MM.1S (cell line): Measurements from ENCODE around the gene NELL2.

Experiments
- DNase-seq: peaks from one replicate; pipeline ENCODE4 v3.0.0-alpha.2; 2015
- H2AFZ ChIP-seq: fragments of 300-600 bp; sonication (generic); 2 replicates; pipeline ENCODE4 v1.6.0; 2016; ENCODE audit warnings: antibody characterized with exemption, low read length
- H3F3A ChIP-seq: fragments of 300-600 bp; sonication (generic); 2 replicates; pipeline ENCODE4 v1.6.1; 2016; ENCODE audit warnings: mild to moderate bottlenecking, antibody characterized with exemption, low read length, moderate library complexity, mixed read lengths; ENCODE audit not compliant: insufficient read depth
- H3K27ac ChIP-seq: fragments of 300-600 bp; sonication (generic); 2 replicates; pipeline ENCODE4 v1.5.1; 2016; ENCODE audit warnings: mild to moderate bottlenecking, low read length
- H3K27me3 ChIP-seq: fragments of 300-600 bp; sonication (generic); replicated peaks from 2 replicates; pipeline ENCODE4 v1.6.0; 2016; ENCODE audit warnings: low read length; ENCODE audit not compliant: insufficient read depth
- H3K36me3 ChIP-seq: fragments of 300-600 bp; sonication (generic); replicated peaks from 2 replicates; pipeline ENCODE4 v1.6.1; 2016; ENCODE audit warnings: mild to moderate bottlenecking, low read length, mixed read lengths; ENCODE audit not compliant: insufficient read depth
- H3K4me1 ChIP-seq: fragments of 300-600 bp; sonication (generic); 2 replicates; pipeline ENCODE4 v1.6.1; 2016; ENCODE audit warnings: low read length, mixed read lengths
- H3K4me2 ChIP-seq: fragments of 300-600 bp; sonication (generic); 2 replicates; pipeline ENCODE4 v1.6.0; 2016; ENCODE audit warnings: low read depth, low read length
- H3K4me3 ChIP-seq: fragments of 300-600 bp; sonication (generic); 2 replicates; pipeline ENCODE4 v1.5.1; 2016; ENCODE audit warnings: low read length, mixed read lengths
- H3K79me2 ChIP-seq: fragments of 300-600 bp; sonication (generic); 2 replicates; pipeline ENCODE4 v1.6.1; 2016; ENCODE audit warnings: mixed run types, low read length, mixed read lengths
- H3K9ac ChIP-seq: fragments of 300-600 bp; sonication (generic); 2 replicates; pipeline ENCODE4 v1.6.1; 2016; ENCODE audit warnings: low read length, mixed read lengths
- H3K9me2 ChIP-seq: fragments of 300-600 bp; sonication (generic); replicated peaks from 2 replicates; pipeline ENCODE4 v1.6.1; 2016; ENCODE audit warnings: mild to moderate bottlenecking, low read length, mixed read lengths; ENCODE audit not compliant: insufficient read depth
- H3K9me3 ChIP-seq: fragments of 300-600 bp; sonication (generic); replicated peaks from 2 replicates; pipeline ENCODE4 v1.6.1; 2016; ENCODE audit warnings: mild to moderate bottlenecking, low read length, mixed read lengths; ENCODE audit not compliant: insufficient read depth
- H4K20me1 ChIP-seq: fragments of 300-600 bp; sonication (generic); 2 replicates; pipeline ENCODE4 v1.6.1; 2016; ENCODE audit warnings: mild to moderate bottlenecking, low read length, moderate library complexity, mixed read lengths; ENCODE audit not compliant: insufficient read depth
- EZH2 ChIP-seq: fragments of 300-600 bp; sonication (generic); optimal IDR thresholded peaks from 2 replicates; pipeline ENCODE3; 2017; ENCODE audit warnings: low read depth, mild to moderate bottlenecking, antibody characterized with exemption, low read length, mixed read lengths
- EZH2phosphoT487 ChIP-seq: fragments of 300-600 bp; sonication (generic); IDR thresholded peaks from 2 replicates; pipeline ENCODE4 v1.6.1; 2018; ENCODE audit warnings: antibody characterized with exemption, low read length
- TF ChIP-seq, protein P1 (sequence below): fragments of 300-600 bp; sonication (generic); IDR thresholded peaks from 2 replicates; pipeline ENCODE4 v1.5.1; 2016; ENCODE audit warnings: antibody characterized with exemption, low read length, mixed read lengths

Gene NELL2

DNA sequence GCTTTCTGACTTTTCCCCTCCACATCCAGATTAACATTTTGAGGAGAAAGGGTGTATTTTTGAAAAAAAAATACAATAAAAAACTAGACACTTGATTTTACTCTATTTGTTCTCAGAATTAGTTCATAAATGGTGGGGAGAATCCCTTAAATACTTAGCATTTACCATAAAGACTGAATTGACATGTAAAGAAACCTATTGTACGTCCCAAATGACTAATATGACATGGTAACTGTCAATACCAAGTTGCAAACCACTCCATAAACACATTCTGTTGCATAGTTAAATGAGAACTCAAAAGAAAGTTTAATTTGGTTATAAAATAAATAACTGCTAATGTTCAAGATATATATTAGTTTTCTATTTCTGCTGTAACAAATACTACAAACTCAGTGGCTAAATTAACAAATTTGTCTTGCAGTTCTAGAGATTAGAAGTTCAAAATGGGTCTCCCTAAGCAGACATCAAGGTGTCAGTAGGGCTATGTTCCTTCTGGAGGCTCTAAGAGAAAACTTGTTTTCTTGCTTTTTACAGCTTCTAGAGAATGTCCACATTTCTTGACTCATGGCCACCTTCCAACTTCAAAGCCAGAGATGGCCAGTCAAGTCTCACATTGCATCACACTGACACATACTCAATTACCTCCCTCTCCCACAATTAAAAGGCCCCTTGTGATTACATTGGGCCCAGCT is 16.0 kb downstream of the NELL2 start:
- TF ChIP-seq, protein P1, sequence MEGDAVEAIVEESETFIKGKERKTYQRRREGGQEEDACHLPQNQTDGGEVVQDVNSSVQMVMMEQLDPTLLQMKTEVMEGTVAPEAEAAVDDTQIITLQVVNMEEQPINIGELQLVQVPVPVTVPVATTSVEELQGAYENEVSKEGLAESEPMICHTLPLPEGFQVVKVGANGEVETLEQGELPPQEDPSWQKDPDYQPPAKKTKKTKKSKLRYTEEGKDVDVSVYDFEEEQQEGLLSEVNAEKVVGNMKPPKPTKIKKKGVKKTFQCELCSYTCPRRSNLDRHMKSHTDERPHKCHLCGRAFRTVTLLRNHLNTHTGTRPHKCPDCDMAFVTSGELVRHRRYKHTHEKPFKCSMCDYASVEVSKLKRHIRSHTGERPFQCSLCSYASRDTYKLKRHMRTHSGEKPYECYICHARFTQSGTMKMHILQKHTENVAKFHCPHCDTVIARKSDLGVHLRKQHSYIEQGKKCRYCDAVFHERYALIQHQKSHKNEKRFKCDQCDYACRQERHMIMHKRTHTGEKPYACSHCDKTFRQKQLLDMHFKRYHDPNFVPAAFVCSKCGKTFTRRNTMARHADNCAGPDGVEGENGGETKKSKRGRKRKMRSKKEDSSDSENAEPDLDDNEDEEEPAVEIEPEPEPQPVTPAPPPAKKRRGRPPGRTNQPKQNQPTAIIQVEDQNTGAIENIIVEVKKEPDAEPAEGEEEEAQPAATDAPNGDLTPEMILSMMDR: no peak
- no peak for TF ChIP-seq EZH2phosphoT487
- TF ChIP-seq EZH2: no peak
- no peak overlapping the region for H3K27ac ChIP-seq
- no peaks in the 10 kb centered on the region for H4K20me1 ChIP-seq
- H3K9me3 ChIP-seq: no peaks in the 10 kb centered on the region
- no peaks in the 10 kb centered on the region for H3F3A ChIP-seq
- H3K4me2 ChIP-seq: no peak overlapping the region
- H3K4me3 ChIP-seq: no peak overlapping the region
- H2AFZ ChIP-seq: no peak overlapping the region
- no peaks in the 10 kb centered on the region for H3K4me1 ChIP-seq
- H3K36me3 ChIP-seq: no peaks in the 10 kb centered on the region
- no peak for DNase-seq
- H3K27me3 ChIP-seq: no peaks in the 10 kb centered on the region
- no peak overlapping the region for H3K9ac ChIP-seq
- H3K79me2 ChIP-seq: no peaks in the 10 kb centered on the region
- no peaks in the 10 kb centered on the region for H3K9me2 ChIP-seq

DNA sequence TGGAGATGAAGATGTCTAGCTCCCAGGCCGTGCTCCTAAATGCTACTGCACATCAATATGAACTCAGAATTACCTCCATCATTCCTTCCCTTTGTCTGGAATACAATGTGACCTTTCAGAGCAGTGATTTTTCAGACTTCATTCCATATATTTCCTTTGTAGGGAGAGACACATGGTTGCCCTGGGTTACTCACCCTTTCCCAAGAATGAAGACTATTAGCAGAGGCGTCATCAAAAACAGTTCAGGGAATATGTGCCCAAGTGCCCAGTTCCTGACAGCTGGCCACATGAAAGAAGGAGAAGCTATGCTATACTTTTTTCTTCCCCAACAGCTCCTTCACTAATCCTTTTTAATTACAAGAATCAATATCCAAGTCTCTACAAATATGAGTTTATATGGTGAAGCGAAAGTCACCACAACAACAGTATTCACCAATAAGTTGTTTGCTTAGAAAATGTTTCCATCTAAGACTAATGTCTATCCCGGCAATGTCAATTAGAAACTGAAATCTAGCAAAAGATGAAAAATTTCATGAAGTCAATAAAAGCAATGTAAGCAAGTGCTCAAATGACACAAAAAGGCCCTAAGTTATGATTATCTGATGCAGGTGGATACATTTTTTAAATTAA is 17.8 kb downstream of the NELL2 start:
- Histone ChIP-seq H3K36me3 (no peaks in the 10 kb centered on the region), H3F3A (no peaks in the 10 kb centered on the region), H3K27ac (no peak overlapping the region), H4K20me1 (no peaks in the 10 kb centered on the region), H3K4me3 (no peak overlapping the region), H3K9me3 (no peaks in the 10 kb centered on the region), H3K9me2 (no peaks in the 10 kb centered on the region), H3K4me1 (no peaks in the 10 kb centered on the region), H3K9ac (no peak overlapping the region), H2AFZ (no peak overlapping the region), H3K27me3 (no peaks in the 10 kb centered on the region), H3K79me2 (no peaks in the 10 kb centered on the region), H3K4me2 (no peak overlapping the region)
- DNase-seq: no peak
- TF ChIP-seq EZH2 (no peak), EZH2phosphoT487 (no peak)
- TF ChIP-seq, protein P1: no peak

DNA sequence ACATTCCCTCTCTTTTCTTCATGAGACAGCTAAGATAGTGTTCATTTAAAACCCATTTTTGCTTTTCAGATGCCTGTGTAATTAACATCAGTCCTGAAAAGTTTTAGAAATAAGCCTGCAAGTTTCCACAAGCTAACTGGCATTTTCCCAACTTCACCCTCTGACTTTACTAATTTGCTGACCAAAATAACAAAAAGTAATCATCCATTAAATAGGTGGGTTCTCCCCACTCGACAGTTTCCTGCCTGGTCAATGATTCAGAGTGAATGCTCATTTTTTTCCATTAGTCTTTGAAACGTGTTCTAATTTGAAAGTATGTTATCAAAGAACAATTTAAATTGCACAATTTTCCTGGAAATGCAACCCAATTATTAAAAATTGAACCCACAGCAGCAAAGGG is 23.6 kb downstream of the NELL2 start:
- Histone ChIP-seq H3K27ac (no peak overlapping the region), H3K9me2 (no peaks in the 10 kb centered on the region), H2AFZ (no peak overlapping the region), H3K27me3 (no peaks in the 10 kb centered on the region), H4K20me1 (no peaks in the 10 kb centered on the region), H3K4me1 (peaks cover 11% of the 10 kb centered on the region), H3F3A (no peaks in the 10 kb centered on the region), H3K4me3 (no peak overlapping the region), H3K79me2 (no peaks in the 10 kb centered on the region), H3K36me3 (no peaks in the 10 kb centered on the region), H3K9ac (no peak overlapping the region), H3K4me2 (no peak overlapping the region), H3K9me3 (no peaks in the 10 kb centered on the region)
- no peak for TF ChIP-seq EZH2
- TF ChIP-seq, protein P1: no peak
- DNase-seq: no peak
